HG03139 (cell line): ENCODE measurements around the gene PPP1R14D.
"Not testable (repeated sequence)": the region's sequence is repeated elsewhere in the genome, so short reads cannot be mapped to it uniquely, and the experiment has no call there.

Source experiments
- ATAC-seq: cut with Tn5 transposase; IDR thresholded peaks from one replicate; pipeline ENCODE4 v1.9.1; 2021; ENCODE audit not compliant: unreplicated experiment

The PPP1R14D gene

GRCh38 chr15:40828447-40829036 lies at the start of gene PPP1R14D:
TSS of gene PPP1R14D (minus strand) at chr15:40828708. CDS start at chr15:40828641, 67 bp downstream.
- no peak for ATAC-seq

GRCh38 chr15:40877694-40878093 lies 49.2 kb upstream of the PPP1R14D start:
- no peak for ATAC-seq

GRCh38 chr15:40875991-40876730 lies 47.7 kb upstream of the PPP1R14D start:
- no peak for ATAC-seq

GRCh38 chr15:40873694-40874561 lies 45.4 kb upstream of the PPP1R14D start, which contains the start of gene RHOV:
TSS of gene RHOV (minus strand) at chr15:40874234. CDS start at chr15:40874139, 95 bp downstream.
- peak; percentile 36 for ATAC-seq

- no peak for ATAC-seq
Measured at GRCh38 chr15:40872791-40873693, 44.5 kb upstream of the PPP1R14D start.

- ATAC-seq, result no peak
Measured at GRCh38 chr15:40871749-40872617, 43.5 kb upstream of the PPP1R14D start.

- ATAC-seq, result no peak
Measured at GRCh38 chr15:40870716-40871115, 42.2 kb upstream of the PPP1R14D start.

- no peak for ATAC-seq
Measured at GRCh38 chr15:40869686-40870085, 41.2 kb upstream of the PPP1R14D start.

- no peak for ATAC-seq
Measured at GRCh38 chr15:40867199-40867598, 38.7 kb upstream of the PPP1R14D start.

- ATAC-seq, result no peak
Measured at GRCh38 chr15:40863660-40864270, 35.3 kb upstream of the PPP1R14D start.

- not testable (repeated sequence) for ATAC-seq
Measured at GRCh38 chr15:40861147-40861546, 32.6 kb upstream of the PPP1R14D start.

GRCh38 chr15:40859206-40859851 lies 30.8 kb upstream of the PPP1R14D start:
- ATAC-seq, result no peak

- ATAC-seq, result no peak
Measured at GRCh38 chr15:40858706-40859105, 30.2 kb upstream of the PPP1R14D start.

GRCh38 chr15:40857601-40858341 lies 29.3 kb upstream of the PPP1R14D start:
- ATAC-seq, result no peak

- ATAC-seq, result no peak
Measured at GRCh38 chr15:40856746-40857145, 28.2 kb upstream of the PPP1R14D start.

GRCh38 chr15:40855706-40856234 lies 27.3 kb upstream of the PPP1R14D start:
- ATAC-seq, result no peak

GRCh38 chr15:40854161-40854560 lies 25.7 kb upstream of the PPP1R14D start:
- ATAC-seq, result no peak
